GM21717 (cell line): ENCODE results near the gene RAB24.
A peak's percentile ranks its signal among the peaks of the same experiment; 100 is the strongest.
"Not testable (repeated sequence)": the region's sequence is repeated elsewhere in the genome, so short reads cannot be mapped to it uniquely, and the experiment has no call there.

Experiments used
- ATAC-seq: cut with Tn5 transposase; IDR thresholded peaks from one replicate; pipeline ENCODE4 v1.9.1; 2021; ENCODE audit warnings: mild to moderate bottlenecking, moderate library complexity; ENCODE audit not compliant: unreplicated experiment

RAB24 gene

DNA sequence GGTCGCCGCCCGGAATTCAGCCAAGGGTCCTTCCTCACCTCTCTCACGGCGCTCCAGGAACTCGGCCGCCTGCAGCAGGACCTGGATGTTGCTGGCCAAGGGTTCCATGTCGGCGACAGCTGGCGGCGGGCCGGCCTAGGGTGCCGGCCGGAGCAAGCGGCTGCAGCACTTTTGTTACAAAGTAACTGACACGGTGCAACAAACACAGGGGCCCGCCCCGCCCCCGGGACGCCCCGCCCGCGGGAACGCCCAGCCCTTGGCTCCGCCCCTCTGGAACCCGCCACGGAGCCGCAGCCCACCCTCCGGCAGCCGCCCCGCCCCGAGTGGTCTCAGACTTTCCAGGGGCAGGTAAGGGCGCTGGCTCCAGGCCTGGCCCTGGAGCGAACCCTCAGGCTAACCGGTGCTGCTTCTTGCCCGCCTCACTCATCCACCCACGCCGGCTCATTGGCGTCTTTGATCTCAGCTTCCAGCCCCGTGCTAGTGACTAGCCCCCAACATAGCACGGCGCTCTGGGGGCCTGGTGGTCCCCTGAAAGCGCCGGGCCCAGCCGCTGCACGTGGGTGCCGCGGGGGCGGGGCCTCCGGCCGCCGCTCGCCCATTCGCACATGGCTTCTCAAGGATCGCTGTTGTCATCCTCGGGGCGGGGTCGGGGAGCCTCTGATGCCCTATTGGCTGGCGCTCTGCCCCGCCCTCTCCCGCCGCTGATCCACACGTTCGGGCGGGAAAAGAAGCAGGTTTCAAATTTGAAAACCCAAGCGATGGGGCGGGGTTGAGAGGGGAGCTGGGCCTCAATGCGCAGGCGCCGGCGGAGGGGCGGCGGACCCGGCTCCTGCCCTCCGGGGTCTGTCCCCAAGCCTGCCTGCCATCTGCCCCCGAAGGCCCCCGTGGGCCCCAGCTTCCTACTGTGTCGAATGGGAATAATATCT, 8.5 kb upstream of the RAB24 start, which contains the start of gene MXD3:
Gene MXD3, minus strand, starts transcription at position 176 of the 926 bp plus-strand sequence. Its CDS starts 68 bp downstream, at position 108.
- peak; percentile 76 for ATAC-seq

DNA sequence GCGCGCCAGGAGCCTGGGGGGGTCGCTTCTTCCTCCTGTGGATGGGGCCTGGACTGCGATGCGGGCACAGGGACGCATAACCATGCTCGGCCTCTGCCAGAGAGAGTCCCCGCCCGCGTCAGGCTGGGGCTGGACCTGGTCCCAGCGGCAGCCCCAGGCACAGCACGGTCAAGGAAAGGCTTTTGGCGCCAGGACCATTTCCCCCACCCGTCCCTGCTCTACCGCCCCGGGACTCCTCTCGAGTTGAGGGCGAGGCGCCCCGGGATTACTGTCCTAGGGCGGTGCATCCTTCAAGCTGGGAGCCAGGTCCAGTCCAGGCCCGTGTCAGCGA, 7.8 kb upstream of the RAB24 start:
- no peak for ATAC-seq

DNA sequence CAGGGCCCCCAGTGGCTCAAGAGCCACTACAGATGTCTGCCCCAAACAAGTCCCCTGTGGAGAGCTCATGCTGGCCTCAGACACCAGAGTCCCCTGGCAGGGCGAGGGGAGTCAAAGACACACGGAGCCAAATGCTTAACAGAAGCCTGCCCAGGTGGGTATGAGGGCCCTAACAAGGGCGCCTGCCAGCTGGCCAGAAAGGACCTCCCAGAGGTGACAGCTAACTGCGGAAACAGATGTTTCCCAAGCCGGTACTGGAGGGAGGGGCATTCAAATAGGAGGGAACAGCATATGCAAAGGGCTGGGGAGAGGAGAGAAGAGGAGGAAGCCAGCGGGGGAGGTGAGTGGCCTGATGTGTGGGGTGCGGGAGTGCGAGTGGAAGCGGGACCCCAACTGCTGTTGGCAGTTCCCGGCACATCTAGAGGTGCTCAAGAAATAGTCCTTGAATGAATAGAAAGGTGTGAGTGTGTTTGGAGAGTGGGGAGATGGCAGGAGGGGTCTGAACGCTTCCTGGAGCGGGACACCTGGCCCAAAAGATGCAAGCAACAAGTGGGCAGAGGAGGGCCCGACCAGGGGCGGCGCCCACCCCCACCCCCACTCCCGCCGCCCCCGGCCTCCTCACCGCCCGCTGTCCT, 7.4 kb upstream of the RAB24 start:
- ATAC-seq = no peak

DNA sequence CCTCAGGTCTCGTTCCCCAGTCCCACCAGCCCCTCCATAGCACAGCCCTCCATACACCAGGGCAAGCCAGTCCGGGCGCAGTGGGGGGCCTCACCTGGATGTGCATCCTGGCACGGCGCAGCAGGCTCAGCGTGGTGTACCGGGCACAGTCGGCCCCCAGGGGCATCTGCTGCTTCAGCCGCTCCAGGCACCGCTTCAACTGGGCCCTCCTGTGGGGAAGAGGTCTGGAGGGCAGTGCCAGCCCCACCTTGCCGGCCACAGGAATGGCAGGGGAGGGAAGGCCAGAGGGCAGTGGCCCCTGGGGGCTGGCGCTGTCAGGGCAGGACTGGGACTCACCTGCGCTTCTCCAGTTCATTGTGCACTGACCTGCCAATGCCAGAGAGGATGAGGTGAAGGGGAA, 6.8 kb upstream of the RAB24 start:
- no peak for ATAC-seq

DNA sequence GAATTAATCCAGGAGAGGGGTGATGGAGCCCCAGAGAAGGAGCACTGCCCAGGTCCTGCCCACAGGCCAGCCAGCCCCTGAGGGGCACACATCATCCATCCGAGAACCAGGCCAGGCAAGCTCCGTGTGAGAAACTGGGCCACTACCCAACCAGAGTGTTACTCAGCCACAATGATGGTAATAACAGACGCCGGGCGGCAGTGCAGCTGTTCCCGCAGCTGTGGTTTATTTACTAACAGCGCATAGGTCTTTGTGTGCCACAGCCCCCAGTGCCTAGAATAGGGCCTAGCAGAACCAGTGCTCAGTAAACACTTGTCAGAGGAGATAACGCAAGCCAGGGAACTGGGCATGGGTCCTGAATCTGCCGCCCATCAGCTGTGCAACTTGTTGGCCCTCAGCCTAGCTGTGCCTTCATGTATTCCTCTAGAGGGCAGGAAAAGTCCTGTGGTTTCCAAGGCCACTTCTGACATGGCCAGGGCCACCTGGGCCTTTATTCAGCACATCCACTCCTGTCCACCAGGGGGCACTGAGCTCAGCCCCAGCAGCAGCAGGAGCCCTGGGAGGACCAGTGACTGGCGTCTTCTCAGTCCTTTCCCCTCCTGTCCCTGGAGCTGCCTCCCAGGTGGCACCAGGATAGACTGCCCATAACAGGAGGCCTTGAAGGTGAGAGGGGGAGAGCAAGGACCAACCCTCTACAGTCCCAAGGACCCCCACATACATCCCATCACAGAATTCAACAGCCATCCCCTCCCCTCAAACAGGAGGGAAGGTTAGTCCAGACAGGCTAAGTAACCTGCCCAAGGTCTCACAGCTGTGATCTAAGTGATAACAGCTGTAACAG, 6.1 kb upstream of the RAB24 start:
- ATAC-seq = no peak

DNA sequence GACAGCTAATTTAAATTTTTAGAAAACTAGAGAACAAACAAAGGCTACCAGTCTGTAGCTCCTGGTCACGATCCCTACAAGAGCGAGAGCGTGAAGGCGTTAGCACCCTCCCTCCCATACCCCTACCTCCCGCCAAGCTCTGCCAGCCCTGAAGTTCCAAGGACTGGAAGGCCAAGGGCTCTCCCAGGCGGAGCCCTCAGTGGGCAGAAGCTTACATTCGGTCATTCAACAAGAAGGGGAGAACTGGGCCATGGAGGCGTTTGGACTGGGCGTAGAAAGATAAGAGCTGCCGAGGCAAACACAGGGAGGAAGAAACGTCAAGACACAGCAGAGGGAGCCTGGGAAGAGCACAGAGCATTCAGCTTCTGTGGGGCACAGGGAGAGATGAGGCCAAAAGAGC, 5.2 kb upstream of the RAB24 start:
- no peak for ATAC-seq

DNA sequence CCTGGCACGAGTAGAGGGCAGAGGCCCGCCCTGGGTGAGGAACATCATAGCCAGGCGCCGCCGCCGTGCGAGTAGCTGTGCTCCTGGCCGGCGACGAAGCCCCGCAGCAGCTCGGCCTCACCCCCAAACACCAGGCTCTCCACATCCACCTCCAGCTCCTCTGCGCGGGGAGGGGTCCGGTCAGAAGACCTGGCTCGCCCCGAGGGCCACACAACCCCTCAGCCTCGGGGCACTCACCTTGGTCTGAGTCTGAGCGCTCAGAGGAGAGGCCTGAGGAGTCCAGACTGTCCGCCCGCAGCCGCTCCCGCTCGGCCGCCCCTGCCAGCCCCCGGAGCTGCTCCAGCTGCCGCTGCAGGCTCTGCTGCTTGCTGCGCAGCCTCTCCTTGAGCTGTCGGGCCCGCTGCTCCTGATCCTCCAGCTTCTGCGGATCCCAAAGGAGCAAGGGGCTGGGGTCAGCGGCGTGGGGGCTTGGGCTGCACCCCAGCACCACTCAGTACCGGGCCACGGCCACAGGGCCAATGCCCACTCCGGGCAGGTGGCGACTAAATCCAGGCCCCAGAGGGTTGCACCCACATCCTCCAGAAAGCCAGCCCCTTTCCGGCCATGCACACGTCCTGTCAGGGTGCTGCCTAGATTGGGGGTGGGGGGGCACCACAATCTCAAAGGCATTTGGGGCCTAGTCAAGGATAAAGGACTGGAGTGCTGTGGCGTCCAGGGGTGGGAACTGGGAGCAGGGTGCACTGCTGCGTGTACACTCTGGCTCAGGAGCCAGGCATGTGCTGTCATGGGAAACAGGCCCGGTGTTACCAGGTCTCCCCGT, 4.2 kb upstream of the RAB24 start:
- no peak for ATAC-seq

DNA sequence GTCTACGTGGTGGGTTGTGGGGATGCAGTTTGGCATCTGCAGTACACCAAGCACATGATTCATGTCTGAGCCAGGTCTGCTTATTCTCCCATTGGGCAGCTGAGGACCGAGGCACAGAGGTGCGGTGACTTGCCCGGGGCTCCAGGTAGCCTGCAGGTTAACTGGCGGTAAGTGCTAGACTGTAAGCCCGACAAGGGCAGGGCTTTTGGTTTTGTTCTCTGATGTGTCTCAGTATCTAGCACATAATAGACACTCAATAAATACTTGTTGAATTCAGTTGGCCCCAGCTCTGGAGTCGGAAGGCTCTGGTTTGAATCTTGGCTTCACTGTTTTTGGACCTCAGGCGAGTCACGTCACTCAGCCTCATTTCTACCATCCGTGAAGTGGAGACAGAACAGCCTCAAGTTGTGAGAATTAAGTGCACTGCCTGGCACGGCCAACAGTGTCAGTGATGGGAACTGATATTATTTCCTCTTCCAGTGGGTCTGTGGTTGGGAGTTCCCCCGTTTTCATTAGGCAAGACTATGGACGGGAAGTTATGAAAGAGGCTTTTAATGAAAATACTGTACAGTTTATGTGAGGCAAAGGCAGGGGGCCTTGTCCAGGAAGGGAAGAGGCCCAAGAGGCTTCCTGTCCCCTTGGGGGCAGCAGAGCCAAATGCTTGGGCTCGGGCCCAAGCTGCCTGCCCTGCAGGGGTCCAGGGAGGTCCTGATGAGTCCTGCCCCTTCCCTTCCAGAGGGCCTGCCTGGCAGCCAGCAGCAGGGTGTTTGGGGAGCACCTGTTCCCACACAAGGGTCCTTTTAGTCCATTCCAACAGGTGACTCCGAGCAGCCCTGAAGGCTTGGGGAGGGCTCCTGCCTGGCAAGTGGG, 3.4 kb upstream of the RAB24 start:
- no peak for ATAC-seq

DNA sequence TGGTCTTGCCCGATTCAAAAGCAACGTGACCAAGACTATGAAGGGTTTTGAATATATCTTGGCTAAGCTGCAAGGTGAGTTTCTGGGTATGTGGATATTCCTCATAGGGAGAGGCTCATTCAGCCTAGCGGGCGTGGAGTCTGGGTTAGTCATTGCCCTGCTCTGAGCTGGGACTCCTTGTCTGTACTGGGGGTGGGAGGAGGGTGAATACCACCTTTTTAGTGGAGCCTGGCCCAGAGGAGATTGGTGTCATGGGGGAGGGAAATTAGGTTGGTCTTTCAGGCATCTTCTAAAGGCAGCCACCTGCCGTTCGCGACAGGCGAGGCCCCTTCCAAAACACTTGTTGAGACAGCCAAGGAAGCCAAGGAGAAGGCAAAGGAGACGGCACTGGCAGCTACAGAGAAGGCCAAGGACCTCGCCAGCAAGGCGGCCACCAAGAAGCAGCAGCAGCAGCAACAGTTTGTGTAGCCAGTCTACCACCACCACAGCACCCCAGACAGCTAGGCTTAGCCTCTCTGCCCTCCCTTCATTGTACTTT, 2.7 kb upstream of the RAB24 start:
- ATAC-seq = not testable (repeated sequence)

DNA sequence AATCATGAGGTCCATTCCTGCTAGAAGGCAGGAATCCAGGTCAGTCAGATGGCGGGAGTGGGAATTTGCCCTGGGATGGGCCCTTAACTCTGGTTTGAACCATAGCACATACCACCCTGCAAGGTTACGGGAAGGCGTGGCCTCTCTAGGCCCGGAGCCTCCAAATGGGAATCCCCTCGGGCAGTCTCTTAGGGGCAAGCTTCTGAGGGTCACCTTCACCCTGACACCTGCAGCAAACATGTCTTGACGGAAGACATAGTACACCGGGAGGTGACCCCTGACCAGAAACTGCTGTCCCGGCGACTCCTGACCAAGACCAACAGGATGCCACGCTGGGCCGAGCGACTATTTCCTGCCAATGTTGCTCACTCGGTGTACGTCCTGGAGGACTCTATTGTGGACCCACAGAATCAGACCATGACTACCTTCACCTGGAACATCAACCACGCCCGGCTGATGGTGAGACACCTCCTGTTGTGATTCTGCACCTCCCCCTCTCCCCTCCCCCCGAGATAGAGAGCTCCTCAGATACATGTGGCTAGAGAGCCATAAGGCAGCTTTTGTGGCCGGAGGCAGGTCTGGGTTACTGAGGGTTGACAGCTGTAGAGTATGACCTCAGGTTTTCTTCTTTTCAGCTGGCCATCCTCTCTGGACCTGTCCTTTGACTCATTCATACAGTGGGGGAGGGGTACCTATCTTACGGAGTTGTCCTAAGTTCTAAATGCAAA, 1.0 kb upstream of the RAB24 start:
- ATAC-seq = no peak

DNA sequence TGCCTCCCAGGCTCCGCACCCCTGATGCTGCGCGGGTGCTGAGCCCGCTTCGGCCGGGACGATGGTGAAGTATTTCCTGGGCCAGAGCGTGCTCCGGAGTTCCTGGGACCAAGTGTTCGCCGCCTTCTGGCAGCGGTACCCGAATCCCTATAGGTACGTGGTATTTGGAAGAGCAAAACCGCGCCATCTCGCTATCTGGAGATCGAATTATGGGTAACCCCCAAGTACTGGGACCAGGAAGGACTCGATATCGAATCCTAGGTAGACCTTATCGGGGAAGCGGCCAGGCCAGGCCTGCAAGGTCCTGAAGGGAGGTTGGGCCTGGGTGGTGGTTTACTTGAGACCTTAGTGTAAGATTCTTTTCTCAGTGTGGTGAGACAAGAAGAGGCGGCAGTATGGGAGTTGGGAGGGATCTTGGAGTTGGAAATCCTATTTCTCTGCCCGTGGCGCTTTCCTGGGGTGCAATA, 439 bp upstream of the RAB24 start:
- no peak for ATAC-seq

DNA sequence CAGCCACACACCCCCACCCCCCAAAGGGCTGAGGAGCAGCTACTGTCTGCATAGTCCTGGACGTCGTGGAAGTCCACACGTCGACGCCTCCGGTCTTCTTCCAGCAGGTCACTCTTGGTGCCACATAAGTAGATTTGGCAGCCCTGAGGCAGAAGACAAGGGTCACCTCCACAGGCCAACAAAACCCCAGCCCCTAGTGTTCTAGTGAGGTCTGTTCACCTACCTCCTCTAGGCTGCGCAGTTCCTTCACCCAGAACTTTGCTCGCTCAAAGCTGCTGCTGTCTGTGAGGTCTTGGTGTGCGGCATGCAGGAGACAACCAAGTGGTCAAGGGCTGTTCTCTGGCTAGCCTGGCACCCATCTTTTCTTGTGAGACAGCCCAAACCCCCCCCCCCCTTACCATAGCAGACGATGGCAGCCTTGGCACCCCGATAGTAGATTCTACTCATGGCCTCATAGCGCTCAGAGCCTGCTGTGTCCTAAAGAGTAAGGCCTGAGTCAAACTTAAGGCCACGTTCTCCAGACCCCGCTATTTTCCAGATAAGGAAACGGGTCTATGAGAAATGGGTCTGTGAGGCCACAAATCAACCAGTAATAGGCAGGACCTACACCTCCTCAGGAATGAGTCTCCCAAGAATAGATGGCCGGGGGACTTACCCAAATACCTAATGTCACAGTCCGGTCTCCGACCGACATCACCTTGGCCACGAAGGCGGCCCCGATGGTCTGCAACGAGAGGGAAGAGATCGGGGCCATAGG, 987 bp downstream of the RAB24 start:
- no peak for ATAC-seq

DNA sequence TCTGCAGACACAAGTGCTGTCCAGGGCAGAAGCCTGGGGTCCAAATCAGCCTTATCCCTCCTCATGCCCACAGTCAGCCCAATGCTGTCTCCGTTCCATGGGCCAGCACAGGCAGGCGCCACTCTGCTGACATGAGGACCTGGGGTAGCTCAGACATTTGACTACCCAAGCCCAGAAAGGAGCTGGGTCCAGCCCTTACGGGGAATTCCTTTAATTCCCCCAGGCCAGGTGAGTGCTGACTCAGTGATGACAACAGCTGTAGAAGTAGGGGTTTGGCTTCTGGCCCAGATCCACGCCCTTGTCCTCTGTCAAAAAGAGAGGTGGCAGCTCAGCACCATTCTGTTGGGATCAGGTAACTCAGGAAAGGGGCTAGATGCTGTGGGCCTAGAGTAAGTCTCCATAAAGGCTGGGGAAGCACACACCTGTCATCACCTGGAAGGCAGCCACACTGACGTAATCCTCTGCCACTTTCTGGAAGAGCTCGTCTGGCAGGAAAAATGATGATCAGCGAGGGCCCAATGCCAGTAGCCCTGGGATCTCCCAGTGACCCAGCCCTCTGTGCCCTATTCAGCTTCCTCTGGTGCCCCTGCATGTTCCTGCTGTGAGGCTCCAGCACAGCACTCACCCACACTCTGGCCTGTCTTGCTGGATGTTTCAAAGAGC, 1.9 kb downstream of the RAB24 start:
- ATAC-seq = no peak

DNA sequence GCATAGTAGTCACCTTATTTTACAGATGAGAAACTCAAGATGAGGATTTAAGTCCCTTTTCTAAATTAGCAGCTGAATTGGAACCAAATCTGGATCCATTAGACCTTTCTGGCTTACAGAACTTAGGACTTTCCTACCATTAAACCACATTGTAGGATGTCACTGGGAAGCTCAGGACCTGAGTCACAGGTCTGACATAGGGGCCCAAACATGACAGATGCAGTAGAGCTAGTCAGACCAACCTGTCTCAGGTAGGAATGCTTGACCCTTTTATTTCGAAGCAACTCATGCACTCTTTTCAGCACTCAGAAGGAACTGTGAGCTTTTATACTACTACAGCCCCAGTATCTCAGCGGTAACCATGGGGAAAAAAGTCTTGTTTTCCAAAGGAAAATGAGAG, 2.6 kb downstream of the RAB24 start:
- ATAC-seq = no peak

DNA sequence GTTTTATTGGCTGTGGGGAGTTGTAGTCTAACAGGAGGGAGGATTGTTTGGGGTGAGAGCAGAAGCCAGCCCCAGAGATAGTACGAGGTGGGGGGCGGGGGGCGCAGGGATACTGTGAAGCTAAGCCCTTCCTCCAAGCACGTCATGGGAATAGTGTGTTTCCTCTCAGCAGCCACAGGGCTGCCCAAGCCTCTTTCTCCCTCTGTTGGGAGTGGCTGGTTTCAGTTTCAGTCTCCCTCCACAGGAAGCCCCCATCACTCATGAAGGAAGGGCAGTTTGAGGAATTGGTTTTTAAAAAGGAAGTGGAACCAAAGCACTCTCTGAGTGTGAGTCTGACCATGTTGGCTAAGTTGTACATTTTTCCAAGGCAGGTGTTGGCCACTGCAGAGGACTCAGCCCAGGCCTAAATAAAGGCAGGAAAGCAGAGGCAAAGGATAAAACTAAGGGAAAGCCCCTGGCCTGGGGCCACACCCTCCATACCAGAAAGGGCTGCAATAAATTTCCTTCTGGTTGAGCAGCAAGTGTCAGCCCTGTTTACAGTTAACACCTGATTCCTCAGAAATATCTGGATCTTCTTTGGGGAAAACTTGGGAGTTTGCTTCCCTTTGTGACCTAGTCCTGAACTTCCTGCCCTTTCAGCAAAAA, 3.2 kb downstream of the RAB24 start:
- ATAC-seq = peak; percentile 38

DNA sequence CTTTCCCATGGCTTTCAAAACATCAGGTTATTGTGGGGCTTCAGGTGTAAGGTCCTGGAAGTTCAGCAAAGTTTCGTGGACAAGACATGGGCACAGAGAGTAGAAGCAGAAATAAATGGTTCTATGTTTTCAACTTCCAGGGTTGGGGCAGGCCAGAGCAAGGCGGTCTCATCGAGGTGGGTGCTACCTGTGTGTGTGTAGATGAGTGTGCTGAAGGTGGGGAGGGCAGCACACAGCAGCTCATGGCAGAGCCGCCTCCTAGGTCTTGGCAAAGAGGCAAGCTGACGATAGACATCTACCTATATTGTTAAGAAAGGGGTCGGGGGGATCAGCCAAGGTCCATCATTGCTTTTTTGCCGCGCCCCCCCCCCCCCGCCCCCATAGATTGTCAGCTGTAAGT, 3.8 kb downstream of the RAB24 start:
- no peak for ATAC-seq

DNA sequence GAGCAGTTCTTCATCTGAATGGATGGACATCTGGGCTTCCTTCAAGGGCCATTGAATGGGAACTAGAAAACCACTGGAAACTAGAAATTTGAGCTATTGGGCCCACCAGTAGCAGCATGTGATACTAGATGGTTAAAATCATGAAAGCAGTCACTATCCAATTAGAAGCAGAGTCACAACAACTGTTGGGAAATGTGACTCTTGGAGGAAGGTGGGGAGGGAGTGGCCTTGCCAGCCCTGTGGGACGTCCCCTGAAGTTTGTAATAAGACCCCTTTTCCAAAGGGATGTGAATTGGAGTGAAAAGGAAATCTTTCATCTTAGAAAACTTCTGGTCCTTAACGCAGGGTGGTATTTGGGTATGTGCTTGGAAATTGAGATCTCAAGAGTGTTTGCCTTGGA, 5.6 kb downstream of the RAB24 start:
- no peak for ATAC-seq
